Neural cell (in vitro differentiated cells): ENCODE measurements around the gene ZNF681. TPM values are rescaled to one million over a fixed set of nuclear protein-coding genes. Genes with fewer than 3 reads are reported as not detected.

Source experiments
- H2AFZ ChIP-seq: fragments of 200-600, 300-800 bp; sonication (generic), shearing (Covaris generic); 2 replicates; pipeline ENCODE4 v1.6.0; 2014; ENCODE audit warnings: low read depth, mild to moderate bottlenecking, antibody characterized with exemption, low read length, moderate library complexity
- H3F3A ChIP-seq: fragments of 200-600 bp; shearing (Covaris generic); 2 replicates; pipeline ENCODE4 v1.6.1; 2016; ENCODE audit warnings: mild to moderate bottlenecking, moderate library complexity, mixed read lengths, antibody characterized with exemption, low read length; ENCODE audit not compliant: insufficient read depth, poor library complexity, severe bottlenecking
- H3K27ac ChIP-seq: fragments of 200-600, 300-800 bp; sonication (generic), shearing (Covaris generic); 2 replicates; pipeline ENCODE4 v1.5.1; 2014; ENCODE audit warnings: mild to moderate bottlenecking, low read length, moderate library complexity
- H3K27me3 ChIP-seq: fragments of 300-800, 200-600 bp; sonication (generic), shearing (Covaris generic); 2 replicates; pipeline ENCODE4 v1.6.0; 2014; ENCODE audit warnings: mild to moderate bottlenecking, low read depth, low read length, moderate library complexity; ENCODE audit not compliant: insufficient read depth
- H3K36me3 ChIP-seq: fragments of 300-800, 200-600 bp; sonication (generic), shearing (Covaris generic); 2 replicates; pipeline ENCODE4 v1.5.1; 2014; ENCODE audit warnings: mild to moderate bottlenecking, antibody characterized with exemption, low read length, moderate library complexity; ENCODE audit not compliant: insufficient read depth
- H3K4me2 ChIP-seq: fragments of 300-800, 200-600 bp; sonication (generic), shearing (Covaris generic); 2 replicates; pipeline ENCODE4 v1.6.0; 2014; ENCODE audit warnings: mild to moderate bottlenecking, low read length
- H3K4me3 ChIP-seq: fragments of 300-800, 200-600 bp; sonication (generic), shearing (Covaris generic); 2 replicates; pipeline ENCODE4 v1.5.1; 2014; ENCODE audit warnings: mild to moderate bottlenecking, low read length, moderate library complexity
- H3K79me2 ChIP-seq: fragments of 200-600 bp; shearing (Covaris generic); replicated peaks from 2 replicates; pipeline ENCODE4 v1.6.0; 2014; ENCODE audit warnings: mild to moderate bottlenecking, low read length, moderate library complexity; ENCODE audit not compliant: insufficient read depth
- H3K9ac ChIP-seq: fragments of 300-800, 200-600 bp; sonication (generic), shearing (Covaris generic); 2 replicates; pipeline ENCODE4 v1.6.1; 2016; ENCODE audit warnings: mild to moderate bottlenecking, low read length, mixed read lengths
- H3K9me2 ChIP-seq: fragments of 200-600 bp; shearing (Covaris generic); 2 replicates; pipeline ENCODE4 v1.6.1; 2016; ENCODE audit warnings: mild to moderate bottlenecking, low read length, mixed read lengths; ENCODE audit not compliant: insufficient read depth
- H3K9me3 ChIP-seq: fragments of 200-600, 300-800 bp; sonication (generic), shearing (Covaris generic); 2 replicates; pipeline ENCODE4 v1.6.1; 2016; ENCODE audit warnings: mild to moderate bottlenecking, mixed run types, low read length, moderate library complexity, mixed read lengths
- H4K20me1 ChIP-seq: fragments of 200-600 bp; shearing (Covaris generic); 2 replicates; pipeline ENCODE4 v1.6.1; 2016; ENCODE audit warnings: mild to moderate bottlenecking, mixed run types; ENCODE audit not compliant: insufficient read depth
- EP300 ChIP-seq: fragments of 450-650 bp; conservative IDR thresholded peaks from 2 replicates; pipeline ENCODE4 v1.6.1; 2014; ENCODE audit warnings: antibody characterized with exemption, mild to moderate bottlenecking, moderate library complexity; ENCODE audit not compliant: poor library complexity, severe bottlenecking
- EZH2 ChIP-seq: fragments of 200-600, 300-800 bp; shearing (Covaris generic), sonication (generic); IDR thresholded peaks from 2 replicates; pipeline ENCODE4 v1.6.1; 2014; ENCODE audit warnings: antibody characterized with exemption, low read length, borderline replicate concordance, mild to moderate bottlenecking; ENCODE audit not compliant: insufficient read depth, poor library complexity, severe bottlenecking
- MXI1 ChIP-seq: fragments of 450-650 bp; conservative IDR thresholded peaks from 2 replicates; pipeline ENCODE4 v1.6.1; 2014; ENCODE audit warnings: antibody characterized with exemption, mild to moderate bottlenecking; ENCODE audit not compliant: poor library complexity, severe bottlenecking
- POLR2AphosphoS5 ChIP-seq: IDR thresholded peaks from 2 replicates; pipeline ENCODE4 v1.6.1; 2012
- RAD21 ChIP-seq: fragments of 450-650 bp; conservative IDR thresholded peaks from 2 replicates; pipeline ENCODE4 v1.6.1; 2014; ENCODE audit warnings: antibody characterized with exemption, mild to moderate bottlenecking, moderate library complexity
- SMC3 ChIP-seq: fragments of 450-650 bp; conservative IDR thresholded peaks from 2 replicates; pipeline ENCODE4 v1.6.1; 2014; ENCODE audit warnings: antibody characterized with exemption, mild to moderate bottlenecking, moderate library complexity; ENCODE audit not compliant: poor library complexity
- TAF1 ChIP-seq: IDR thresholded peaks from 2 replicates; pipeline ENCODE4 v1.6.1; 2012; ENCODE audit warnings: low read depth
- polyA plus RNA-seq: library from polyadenylated mRNA; depleted of rRNA; stranded (reverse); fragments of >200 nt; gene quantifications from 2 replicates; pipeline ENCODE4 v1.2.3, GENCODE V29; 2014
- TF ChIP-seq, protein P1 (sequence below): IDR thresholded peaks from 2 replicates; pipeline ENCODE4 v1.6.1; 2012; ENCODE audit warnings: borderline replicate concordance
- TF ChIP-seq, protein P2 (sequence below): fragments of 450-650 bp; IDR thresholded peaks from 2 replicates; pipeline ENCODE4 v1.5.1; 2014; ENCODE audit warnings: antibody characterized with exemption, mild to moderate bottlenecking, moderate library complexity; ENCODE audit not compliant: poor library complexity, severe bottlenecking

Gene ZNF681
- polyA plus RNA-seq, 1 donor from 2014 or later, result 3.2 TPM

DNA sequence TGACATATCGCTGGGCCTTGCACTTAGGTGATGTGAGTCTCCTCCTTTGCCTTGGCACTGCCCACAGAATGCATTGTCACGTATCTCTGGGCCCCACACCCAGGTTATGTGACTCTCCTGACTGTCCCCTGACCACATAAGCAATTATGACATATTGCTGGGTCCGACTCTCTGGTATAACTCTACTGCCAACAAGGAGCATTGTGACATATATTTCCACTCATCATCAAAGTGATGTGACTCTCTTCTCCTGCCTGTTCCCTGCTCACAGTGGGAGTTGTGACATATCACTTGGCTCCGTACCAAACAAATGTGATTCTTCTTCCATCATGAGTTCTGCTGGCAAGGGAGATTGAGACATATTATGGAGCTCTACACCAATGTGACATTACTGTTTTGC, 15.4 kb upstream of the ZNF681 start:
- no peaks in the 10 kb centered on the region for H3K9me3 ChIP-seq
- no peaks in the 10 kb centered on the region for H3F3A ChIP-seq
- H3K27ac ChIP-seq, result no peak overlapping the region
- no peaks in the 10 kb centered on the region for H4K20me1 ChIP-seq
- H3K4me3 ChIP-seq, result no peak overlapping the region
- no peak overlapping the region for H2AFZ ChIP-seq
- H3K27me3 ChIP-seq, result no peaks in the 10 kb centered on the region
- no peak overlapping the region for H3K4me2 ChIP-seq
- no peak for TF ChIP-seq EZH2
- TF ChIP-seq, protein P1, sequence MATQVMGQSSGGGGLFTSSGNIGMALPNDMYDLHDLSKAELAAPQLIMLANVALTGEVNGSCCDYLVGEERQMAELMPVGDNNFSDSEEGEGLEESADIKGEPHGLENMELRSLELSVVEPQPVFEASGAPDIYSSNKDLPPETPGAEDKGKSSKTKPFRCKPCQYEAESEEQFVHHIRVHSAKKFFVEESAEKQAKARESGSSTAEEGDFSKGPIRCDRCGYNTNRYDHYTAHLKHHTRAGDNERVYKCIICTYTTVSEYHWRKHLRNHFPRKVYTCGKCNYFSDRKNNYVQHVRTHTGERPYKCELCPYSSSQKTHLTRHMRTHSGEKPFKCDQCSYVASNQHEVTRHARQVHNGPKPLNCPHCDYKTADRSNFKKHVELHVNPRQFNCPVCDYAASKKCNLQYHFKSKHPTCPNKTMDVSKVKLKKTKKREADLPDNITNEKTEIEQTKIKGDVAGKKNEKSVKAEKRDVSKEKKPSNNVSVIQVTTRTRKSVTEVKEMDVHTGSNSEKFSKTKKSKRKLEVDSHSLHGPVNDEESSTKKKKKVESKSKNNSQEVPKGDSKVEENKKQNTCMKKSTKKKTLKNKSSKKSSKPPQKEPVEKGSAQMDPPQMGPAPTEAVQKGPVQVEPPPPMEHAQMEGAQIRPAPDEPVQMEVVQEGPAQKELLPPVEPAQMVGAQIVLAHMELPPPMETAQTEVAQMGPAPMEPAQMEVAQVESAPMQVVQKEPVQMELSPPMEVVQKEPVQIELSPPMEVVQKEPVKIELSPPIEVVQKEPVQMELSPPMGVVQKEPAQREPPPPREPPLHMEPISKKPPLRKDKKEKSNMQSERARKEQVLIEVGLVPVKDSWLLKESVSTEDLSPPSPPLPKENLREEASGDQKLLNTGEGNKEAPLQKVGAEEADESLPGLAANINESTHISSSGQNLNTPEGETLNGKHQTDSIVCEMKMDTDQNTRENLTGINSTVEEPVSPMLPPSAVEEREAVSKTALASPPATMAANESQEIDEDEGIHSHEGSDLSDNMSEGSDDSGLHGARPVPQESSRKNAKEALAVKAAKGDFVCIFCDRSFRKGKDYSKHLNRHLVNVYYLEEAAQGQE, result no peak
- no peak for TF ChIP-seq MXI1
- TF ChIP-seq TAF1, result no peak
- TF ChIP-seq RAD21, result no peak
- no peak for TF ChIP-seq POLR2AphosphoS5
- TF ChIP-seq EP300, result no peak
- TF ChIP-seq, protein P2, sequence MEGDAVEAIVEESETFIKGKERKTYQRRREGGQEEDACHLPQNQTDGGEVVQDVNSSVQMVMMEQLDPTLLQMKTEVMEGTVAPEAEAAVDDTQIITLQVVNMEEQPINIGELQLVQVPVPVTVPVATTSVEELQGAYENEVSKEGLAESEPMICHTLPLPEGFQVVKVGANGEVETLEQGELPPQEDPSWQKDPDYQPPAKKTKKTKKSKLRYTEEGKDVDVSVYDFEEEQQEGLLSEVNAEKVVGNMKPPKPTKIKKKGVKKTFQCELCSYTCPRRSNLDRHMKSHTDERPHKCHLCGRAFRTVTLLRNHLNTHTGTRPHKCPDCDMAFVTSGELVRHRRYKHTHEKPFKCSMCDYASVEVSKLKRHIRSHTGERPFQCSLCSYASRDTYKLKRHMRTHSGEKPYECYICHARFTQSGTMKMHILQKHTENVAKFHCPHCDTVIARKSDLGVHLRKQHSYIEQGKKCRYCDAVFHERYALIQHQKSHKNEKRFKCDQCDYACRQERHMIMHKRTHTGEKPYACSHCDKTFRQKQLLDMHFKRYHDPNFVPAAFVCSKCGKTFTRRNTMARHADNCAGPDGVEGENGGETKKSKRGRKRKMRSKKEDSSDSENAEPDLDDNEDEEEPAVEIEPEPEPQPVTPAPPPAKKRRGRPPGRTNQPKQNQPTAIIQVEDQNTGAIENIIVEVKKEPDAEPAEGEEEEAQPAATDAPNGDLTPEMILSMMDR, result no peak
- TF ChIP-seq SMC3, result no peak
- no peaks in the 10 kb centered on the region for H3K79me2 ChIP-seq
- no peaks in the 10 kb centered on the region for H3K9me2 ChIP-seq
- H3K9ac ChIP-seq, result no peak overlapping the region
- H3K36me3 ChIP-seq, result no peaks in the 10 kb centered on the region

DNA sequence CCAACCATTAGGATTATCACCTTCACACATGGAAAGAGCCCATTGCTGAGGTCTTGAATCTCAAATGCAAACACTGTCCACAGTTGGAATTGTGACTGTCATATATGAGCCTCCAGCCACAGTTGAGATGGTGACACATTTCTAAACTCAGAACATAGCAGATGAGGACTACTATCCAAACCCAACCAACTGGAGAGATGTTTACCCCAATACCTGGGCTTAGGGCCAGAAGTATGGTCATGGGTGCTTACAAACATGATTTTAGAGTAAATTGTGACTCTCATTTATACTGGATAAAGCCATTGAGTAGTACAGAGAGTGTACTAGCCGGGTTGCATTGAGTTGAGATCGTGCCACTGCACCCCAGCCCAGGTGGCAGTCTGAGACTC, 14.0 kb upstream of the ZNF681 start:
- H3K4me2 ChIP-seq, result no peak overlapping the region
- no peaks in the 10 kb centered on the region for H3K79me2 ChIP-seq
- no peaks in the 10 kb centered on the region for H4K20me1 ChIP-seq
- H3K4me3 ChIP-seq, result no peak overlapping the region
- H3K9me2 ChIP-seq, result no peaks in the 10 kb centered on the region
- H3K27me3 ChIP-seq, result no peaks in the 10 kb centered on the region
- H3K36me3 ChIP-seq, result no peaks in the 10 kb centered on the region
- H3K9me3 ChIP-seq, result no peaks in the 10 kb centered on the region
- H2AFZ ChIP-seq, result no peak overlapping the region
- H3F3A ChIP-seq, result no peaks in the 10 kb centered on the region
- no peak overlapping the region for H3K27ac ChIP-seq
- H3K9ac ChIP-seq, result no peak overlapping the region
- TF ChIP-seq, protein P1, result no peak
- TF ChIP-seq, protein P2, result no peak
- TF ChIP-seq POLR2AphosphoS5, result no peak
- TF ChIP-seq RAD21, result no peak
- no peak for TF ChIP-seq EZH2
- TF ChIP-seq EP300, result no peak
- no peak for TF ChIP-seq TAF1
- TF ChIP-seq SMC3, result no peak
- TF ChIP-seq MXI1, result no peak
